GM19324 (cell line): Measurements from ENCODE around the gene LCNL1.
A peak's percentile ranks its signal among the peaks of the same experiment; 100 is the strongest.

ENCODE experiments used
- ATAC-seq: cut with Tn5 transposase; IDR thresholded peaks from one replicate; pipeline ENCODE4 v1.9.1; 2021; ENCODE audit warnings: mild to moderate bottlenecking, moderate library complexity; ENCODE audit not compliant: unreplicated experiment, low FRiP score

The LCNL1 gene

GRCh38 chr9:136982232-136983051, at the start of gene LCNL1:
TSS of gene LCNL1 (plus strand) at chr9:136982993. CDS start at chr9:136983587, 594 bp downstream.
- no peak for ATAC-seq

- ATAC-seq, result no peak
These were observed 48.5 kb upstream of the LCNL1 start for GRCh38 chr9:136934277-136934676.

- ATAC-seq, result no peak
These were observed 47.1 kb upstream of the LCNL1 start for GRCh38 chr9:136935651-136936050.

GRCh38 chr9:136936645-136937170, 46.1 kb upstream of the LCNL1 start:
- no peak for ATAC-seq

- ATAC-seq, result no peak
These were observed 45.4 kb upstream of the LCNL1 start for GRCh38 chr9:136937186-136938001.

- ATAC-seq, result no peak
These were observed 43.3 kb upstream of the LCNL1 start for GRCh38 chr9:136939431-136939995.

- no peak for ATAC-seq
These were observed 42.7 kb upstream of the LCNL1 start for GRCh38 chr9:136939996-136940525.

GRCh38 chr9:136940526-136941230, 42.1 kb upstream of the LCNL1 start:
- ATAC-seq, result no peak

GRCh38 chr9:136941231-136942111, 41.3 kb upstream of the LCNL1 start:
- no peak for ATAC-seq

GRCh38 chr9:136942112-136942880, 40.5 kb upstream of the LCNL1 start:
- no peak for ATAC-seq

GRCh38 chr9:136942881-136943230, 39.9 kb upstream of the LCNL1 start:
- ATAC-seq, result no peak

- ATAC-seq, result no peak
These were observed 39.2 kb upstream of the LCNL1 start for GRCh38 chr9:136943291-136944211.

- ATAC-seq, result no peak
These were observed 38.6 kb upstream of the LCNL1 start for GRCh38 chr9:136944212-136944518.

GRCh38 chr9:136944519-136945332, 38.1 kb upstream of the LCNL1 start, which contains the start of the genes C8G and FBXW5:
TSS of gene C8G (plus strand) at chr9:136945243. CDS start at chr9:136945321, 78 bp downstream.
TSS of gene FBXW5 (minus strand) at chr9:136944738. CDS start at chr9:136944083, 655 bp downstream.
- ATAC-seq, result peak; percentile 91

GRCh38 chr9:136945333-136946227, 37.2 kb upstream of the LCNL1 start:
- no peak for ATAC-seq
